ENCODE data around the gene RINT1.

RINT1 gene

GRCh38 chr7:105584165-105584564, 52.2 kb downstream of the RINT1 start:
- no peak overlapping the region for H3K9ac ChIP-seq (ENCODE audit: low read length)
- no peaks in the 10 kb centered on the region for H3K36me3 ChIP-seq (replicated peaks; ENCODE audit: low read depth, low read length)
- peaks cover 5% of the 10 kb centered on the region for H3K4me1 ChIP-seq (ENCODE audit: low read length)
- no peaks in the 10 kb centered on the region for H3K79me2 ChIP-seq (ENCODE audit: low read length)
- TF ChIP-seq CTCF (IDR thresholded peaks at IDR 0.05; ENCODE audit: low read depth, low read length) (no peak), EZH2phosphoT487 (IDR thresholded peaks at IDR 0.05; ENCODE audit: low read depth) (no peak)
- no peaks in the 10 kb centered on the region for H3K9me3 ChIP-seq (ENCODE audit: insufficient read depth, low read length)
- H3K27ac ChIP-seq (ENCODE audit: low read length) = no peak overlapping the region
- no peak overlapping the region for H3K4me3 ChIP-seq (ENCODE audit: low read length)
- H4K20me1 ChIP-seq (ENCODE audit: insufficient read depth, low read length) = no peaks in the 10 kb centered on the region
- no peak overlapping the region for H3K4me2 ChIP-seq (ENCODE audit: low read length)
- H3K27me3 ChIP-seq (ENCODE audit: low read depth, low read length) = no peaks in the 10 kb centered on the region
- no peak overlapping the region for H2AFZ ChIP-seq (ENCODE audit: low read depth, low read length)

GRCh38 chr7:105585850-105586500, 54.0 kb downstream of the RINT1 start:
- Histone ChIP-seq H3K4me1 (ENCODE audit: low read length) (peaks cover 4% of the 10 kb centered on the region; the same call in 1 of the 2 replicates), H3K9me3 (ENCODE audit: insufficient read depth, low read length) (no peaks in the 10 kb centered on the region), H4K20me1 (ENCODE audit: insufficient read depth, low read length) (no peaks in the 10 kb centered on the region), H3K27me3 (ENCODE audit: low read depth, low read length) (no peaks in the 10 kb centered on the region), H3K27ac (ENCODE audit: low read length) (no peak overlapping the region), H3K9ac (ENCODE audit: low read length) (no peak overlapping the region), H3K36me3 (replicated peaks; ENCODE audit: low read depth, low read length) (no peaks in the 10 kb centered on the region), H3K4me3 (ENCODE audit: low read length) (no peak overlapping the region), H3K79me2 (ENCODE audit: low read length) (no peaks in the 10 kb centered on the region), H2AFZ (ENCODE audit: low read depth, low read length) (no peak overlapping the region), H3K4me2 (ENCODE audit: low read length) (no peak overlapping the region)
- TF ChIP-seq CTCF (IDR thresholded peaks at IDR 0.05; ENCODE audit: low read depth, low read length) (no peak), EZH2phosphoT487 (IDR thresholded peaks at IDR 0.05; ENCODE audit: low read depth) (no peak)

- no peak for TF ChIP-seq EZH2phosphoT487 (IDR thresholded peaks at IDR 0.05; ENCODE audit: low read depth)
- Histone ChIP-seq H3K27ac (ENCODE audit: low read length) (no peak overlapping the region), H3K4me2 (ENCODE audit: low read length) (no peak overlapping the region), H3K79me2 (ENCODE audit: low read length) (no peaks in the 10 kb centered on the region), H3K4me1 (ENCODE audit: low read length) (peaks cover 9% of the 10 kb centered on the region), H2AFZ (ENCODE audit: low read depth, low read length) (no peak overlapping the region), H3K4me3 (ENCODE audit: low read length) (no peak overlapping the region), H3K9me3 (ENCODE audit: insufficient read depth, low read length) (no peaks in the 10 kb centered on the region), H3K36me3 (replicated peaks; ENCODE audit: low read depth, low read length) (no peaks in the 10 kb centered on the region), H3K27me3 (ENCODE audit: low read depth, low read length) (no peaks in the 10 kb centered on the region), H3K9ac (ENCODE audit: low read length) (no peak overlapping the region), H4K20me1 (ENCODE audit: insufficient read depth, low read length) (no peaks in the 10 kb centered on the region)
These were observed 56.1 kb downstream of the RINT1 start for GRCh38 chr7:105587909-105588635.

- Histone ChIP-seq H3K27me3 (ENCODE audit: low read depth, low read length) (no peaks in the 10 kb centered on the region), H3K9me3 (ENCODE audit: insufficient read depth, low read length) (no peaks in the 10 kb centered on the region), H3K4me1 (ENCODE audit: low read length) (peaks cover 21% of the 10 kb centered on the region), H3K36me3 (replicated peaks; ENCODE audit: low read depth, low read length) (no peaks in the 10 kb centered on the region), H4K20me1 (ENCODE audit: insufficient read depth, low read length) (no peaks in the 10 kb centered on the region), H3K9ac (ENCODE audit: low read length) (no peak overlapping the region), H3K4me3 (ENCODE audit: low read length) (no peak overlapping the region), H3K27ac (ENCODE audit: low read length) (no peak overlapping the region), H3K79me2 (ENCODE audit: low read length) (no peaks in the 10 kb centered on the region), H3K4me2 (ENCODE audit: low read length) (peak overlapping the region; percentile 31; the same call in 1 of the 2 replicates), H2AFZ (ENCODE audit: low read depth, low read length) (0 out of 2 replicates have a peak overlapping the region, but pooled peaks have one; percentile 47)
- TF ChIP-seq CTCF (IDR thresholded peaks at IDR 0.05; ENCODE audit: low read depth, low read length) (peak; percentile 84), EZH2phosphoT487 (IDR thresholded peaks at IDR 0.05; ENCODE audit: low read depth) (no peak)
These were observed 57.5 kb downstream of the RINT1 start for GRCh38 chr7:105589356-105590077.
